SK-N-SH (cell line): Measurements from ENCODE around the gene CD5L. TPM values are rescaled to one million over a fixed set of nuclear protein-coding genes. Genes with fewer than 3 reads are reported as not detected.

Source experiments
- CTCF ChIA-PET: fragments of 300-600, 350-600 bp; formaldehyde crosslinking; extraction: SDS; loops from one replicate; lab custom pipeline; 2021; lab: Yijun Ruan, JAX
- POLR2A ChIA-PET: fragments of 350-600 bp; sonication (Branson Sonifier 250); formaldehyde crosslinking; extraction: SDS; loops from one replicate; lab custom pipeline; 2020; ENCODE audit warnings: antibody characterized with exemption, inconsistent platforms; lab: Yijun Ruan, JAX
- DNase-seq: peaks from one replicate; pipeline ENCODE4 v3.0.0; 2012
- H2AFZ ChIP-seq: fragments of 200-600 bp; sonication (generic); 2 replicates; pipeline ENCODE4 v1.8.1; 2016; ENCODE audit warnings: antibody characterized with exemption, mild to moderate bottlenecking, low read depth
- H3F3A ChIP-seq: fragments of 200-600 bp; sonication (generic); replicated peaks from 2 replicates; pipeline ENCODE3; 2016; ENCODE audit warnings: antibody characterized with exemption, mild to moderate bottlenecking; ENCODE audit not compliant: insufficient read depth
- H3K27ac ChIP-seq, 2 experiments: fragments of 200-500 bp in 1 of 2; fragments of 200-600 bp in 1 of 2; sonication (Bioruptor generic) in 1 of 2; sonication (generic), shearing (Covaris generic) in 1 of 2; 2 replicates each; pipeline versions ENCODE4 v1.5.1 to v1.6.1; 2014 to 2016; ENCODE audit warnings: low read depth in 2 of 2, inconsistent platforms in 1 of 2, low read length in 1 of 2, mild to moderate bottlenecking in 1 of 2, mixed read lengths in 1 of 2
- H3K27me3 ChIP-seq: fragments of 200-600 bp; sonication (generic), shearing (Covaris generic); 2 replicates; pipeline ENCODE4 v1.6.1; 2016; ENCODE audit warnings: mixed run types; ENCODE audit not compliant: insufficient read depth
- H3K36me3 ChIP-seq, 2 experiments: fragments of 200-500 bp in 1 of 2; fragments of 200-600 bp in 1 of 2; sonication (Bioruptor generic) in 1 of 2; sonication (generic) in 1 of 2; replicated peaks in 1 of 2; 2 replicates each; pipeline versions ENCODE3 to v1.5.1; 2014 to 2016; ENCODE audit warnings: low read length in 1 of 2, mild to moderate bottlenecking in 1 of 2; ENCODE audit not compliant: insufficient read depth in 2 of 2, control insufficient read depth in 1 of 2
- H3K4me1 ChIP-seq, 2 experiments: fragments of 200-500 bp in 1 of 2; fragments of 200-600 bp in 1 of 2; sonication (Bioruptor generic) in 1 of 2; sonication (generic), shearing (Covaris generic) in 1 of 2; 2 replicates each; pipeline versions ENCODE4 v1.5.1 to v1.6.1; 2014 to 2016; ENCODE audit warnings: low read depth in 1 of 2, low read length in 1 of 2, mixed run types in 1 of 2; ENCODE audit not compliant: insufficient read depth in 2 of 2, control insufficient read depth in 1 of 2
- H3K4me2 ChIP-seq: fragments of 200-600 bp; sonication (generic), shearing (Covaris generic); 2 replicates; pipeline ENCODE4 v1.6.1; 2017; ENCODE audit warnings: mixed run types
- H3K4me3 ChIP-seq, 2 experiments: fragments of 200-500 bp in 1 of 2; fragments of 200-600 bp in 1 of 2; sonication (Bioruptor generic) in 1 of 2; sonication (generic), shearing (Covaris generic) in 1 of 2; 2 replicates each; pipeline versions ENCODE4 v1.5.1 to v1.8.1; 2014 to 2016; ENCODE audit warnings: low read depth in 2 of 2, inconsistent platforms in 1 of 2, low read length in 1 of 2, mild to moderate bottlenecking in 1 of 2, mixed read lengths in 1 of 2, moderate library complexity in 1 of 2
- H3K79me2 ChIP-seq: fragments of 200-600 bp; sonication (generic); 2 replicates; pipeline ENCODE4 v1.8.1; 2017; ENCODE audit warnings: mild to moderate bottlenecking; ENCODE audit not compliant: insufficient read depth
- H3K9ac ChIP-seq: fragments of 200-600 bp; sonication (generic); 2 replicates; pipeline ENCODE4 v1.6.1; 2017; ENCODE audit warnings: mixed run types
- H3K9me2 ChIP-seq: fragments of 200-600 bp; sonication (generic); 2 replicates; pipeline ENCODE4 v1.6.1; 2017; ENCODE audit warnings: mixed run types
- H3K9me3 ChIP-seq: fragments of 200-600 bp; sonication (generic); 2 replicates; pipeline ENCODE4 v1.6.1; 2017; ENCODE audit warnings: mixed run types, mild to moderate bottlenecking, moderate library complexity
- H4K20me1 ChIP-seq: fragments of 200-600 bp; sonication (generic); 2 replicates; pipeline ENCODE4 v1.6.1; 2017; ENCODE audit warnings: mild to moderate bottlenecking, mixed run types; ENCODE audit not compliant: insufficient read depth
- ELF1 ChIP-seq: IDR thresholded peaks from 2 replicates; pipeline ENCODE4 v1.4.0; 2012
- EZH2phosphoT487 ChIP-seq: fragments of 200-600 bp; sonication (generic); IDR thresholded peaks from 2 replicates; pipeline ENCODE4 v1.6.1; 2017; ENCODE audit warnings: low read depth, mixed run types, mild to moderate bottlenecking, antibody characterized with exemption, moderate library complexity, borderline replicate concordance
- FOSL2 ChIP-seq: IDR thresholded peaks from 2 replicates; pipeline ENCODE4 v1.4.0; 2012; ENCODE audit warnings: low read depth, mild to moderate bottlenecking, moderate library complexity, borderline replicate concordance
- RAD21 ChIP-seq: IDR thresholded peaks from 2 replicates; pipeline ENCODE4 v1.6.1; 2012; ENCODE audit warnings: mild to moderate bottlenecking, low read length
- REST ChIP-seq: IDR thresholded peaks from 2 replicates; pipeline ENCODE4 v1.6.1; 2012; ENCODE audit warnings: mild to moderate bottlenecking, low read depth, low read length, moderate library complexity
- SIN3A ChIP-seq: IDR thresholded peaks from 2 replicates; pipeline ENCODE4 v1.6.1; 2012; ENCODE audit warnings: low read depth, mild to moderate bottlenecking, low read length, moderate library complexity, borderline replicate concordance
- TCF12 ChIP-seq: IDR thresholded peaks from 2 replicates; pipeline ENCODE4 v1.4.0; 2012
- ZBTB33 ChIP-seq: IDR thresholded peaks from 2 replicates; pipeline ENCODE4 v1.4.0; 2012; ENCODE audit warnings: low read depth, borderline replicate concordance
- WGBS: methylation state at CpG from one replicate; pipeline ENCODE4 v1.1.6; 2017; ENCODE audit warnings: low lambda C conversion rate; 5-methylcytosine and 5-hydroxymethylcytosine counted together
- polyA plus RNA-seq, 3 experiments: library from polyadenylated mRNA; depleted of rRNA; stranded (reverse); fragments of >200 nt; gene quantifications; 2 replicates each; pipeline ENCODE4 v1.2.3, GENCODE V29; 2012
- small RNA-seq, 7 experiments: library from RNA; depleted of rRNA; stranded (forward); fragments of <200 nt; gene quantifications; one replicate each; pipeline ENCODE3, GENCODE V24; 2012
- TF ChIP-seq, protein P1 (sequence below): fragments of 200-600 bp; sonication (generic); IDR thresholded peaks from 2 replicates; pipeline ENCODE4 v1.6.1; 2017; ENCODE audit warnings: antibody characterized with exemption, mild to moderate bottlenecking, moderate library complexity

CD5L gene
- polyA plus RNA-seq, 1 of the 3 experiments (the other 2 are of a cell fraction), result not detected

DNA sequence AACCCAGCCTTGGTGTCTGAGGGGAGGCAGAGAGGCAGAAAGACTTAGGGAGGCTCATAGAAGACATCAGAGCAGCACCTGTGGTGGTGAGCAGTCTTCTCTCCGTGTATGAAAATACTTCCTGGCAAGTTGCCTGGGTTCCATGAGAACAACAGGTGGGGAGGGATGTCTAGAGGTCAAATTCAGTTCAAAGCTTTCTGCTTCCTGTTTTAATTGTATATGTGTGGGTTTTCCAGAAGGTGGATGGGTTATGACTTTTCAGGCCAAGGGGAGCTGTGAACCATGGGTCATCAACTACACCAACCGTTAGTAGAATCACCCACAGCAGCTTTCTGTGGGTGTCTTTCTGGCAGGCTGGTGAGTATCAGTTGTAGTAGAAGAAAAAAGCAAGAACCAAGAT is 60.6 kb downstream of the CD5L start:
- TF ChIP-seq RAD21 (no peak), REST (no peak), TCF12 (no peak), ZBTB33 (no peak), FOSL2 (no peak), ELF1 (no peak), EZH2phosphoT487 (no peak), SIN3A (no peak)
- TF ChIP-seq, protein P1, sequence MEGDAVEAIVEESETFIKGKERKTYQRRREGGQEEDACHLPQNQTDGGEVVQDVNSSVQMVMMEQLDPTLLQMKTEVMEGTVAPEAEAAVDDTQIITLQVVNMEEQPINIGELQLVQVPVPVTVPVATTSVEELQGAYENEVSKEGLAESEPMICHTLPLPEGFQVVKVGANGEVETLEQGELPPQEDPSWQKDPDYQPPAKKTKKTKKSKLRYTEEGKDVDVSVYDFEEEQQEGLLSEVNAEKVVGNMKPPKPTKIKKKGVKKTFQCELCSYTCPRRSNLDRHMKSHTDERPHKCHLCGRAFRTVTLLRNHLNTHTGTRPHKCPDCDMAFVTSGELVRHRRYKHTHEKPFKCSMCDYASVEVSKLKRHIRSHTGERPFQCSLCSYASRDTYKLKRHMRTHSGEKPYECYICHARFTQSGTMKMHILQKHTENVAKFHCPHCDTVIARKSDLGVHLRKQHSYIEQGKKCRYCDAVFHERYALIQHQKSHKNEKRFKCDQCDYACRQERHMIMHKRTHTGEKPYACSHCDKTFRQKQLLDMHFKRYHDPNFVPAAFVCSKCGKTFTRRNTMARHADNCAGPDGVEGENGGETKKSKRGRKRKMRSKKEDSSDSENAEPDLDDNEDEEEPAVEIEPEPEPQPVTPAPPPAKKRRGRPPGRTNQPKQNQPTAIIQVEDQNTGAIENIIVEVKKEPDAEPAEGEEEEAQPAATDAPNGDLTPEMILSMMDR, result no peak
- Histone ChIP-seq H3K79me2 (no peaks in the 10 kb centered on the region), H3K4me1 (no peaks in the 10 kb centered on the region), H3K9me3 (no peaks in the 10 kb centered on the region), H3K9me2 (no peaks in the 10 kb centered on the region), H2AFZ (no peak overlapping the region), H3F3A (no peaks in the 10 kb centered on the region), H3K27ac (no peak overlapping the region), H3K4me2 (no peak overlapping the region), H4K20me1 (no peaks in the 10 kb centered on the region), H3K36me3 (no peaks in the 10 kb centered on the region), H3K27me3 (no peaks in the 10 kb centered on the region), H3K9ac (no peak overlapping the region), H3K4me3 (no peak overlapping the region)
- ChIA-PET POLR2A (no interaction called here), CTCF (no interaction called here)
- no peak for DNase-seq
- WGBS, result 2% methylated on average over 2 of the region's 2 CpGs

Small RNA genes lying within 50 kb of the gene (small RNA-seq; reads per million reads assigned to genes)
- 0 to 2.3 (median 0) reads per million in 7 experiments for gene MRPS21P2

Other genes with a start within 250 kb of the CD5L start
- not detected in 2 replicates for gene FCRL4, start 243.7 kb downstream of the CD5L start, polyA plus RNA-seq (2012; rRNA removed)
- gene FCRL3, start 141.0 kb downstream of the CD5L start, polyA plus RNA-seq (2012; rRNA removed), result not detected in 2 replicates
- gene FCRL2, start 64.7 kb downstream of the CD5L start, polyA plus RNA-seq (2012; rRNA removed), result not detected in 2 replicates
- gene FCRL1, start 21.7 kb downstream of the CD5L start, polyA plus RNA-seq (2012; rRNA removed), result not detected in 2 replicates
- 47.8 and 52.3 TPM in 2 replicates for gene KIRREL1, start 151.8 kb upstream of the CD5L start, polyA plus RNA-seq (2012; rRNA removed)